Activated CD8-positive, alpha-beta memory T cell treated with anti-CD3 and anti-CD28 coated beads, Interleukin-2, amount 50 U/mL, for 1 hour (primary cell): ENCODE measurements around the gene TTC34.
"Not testable (repeated sequence)": the region's sequence is repeated elsewhere in the genome, so short reads cannot be mapped to it uniquely, and the experiment has no call there.

ENCODE experiments used
- DNase-seq: peaks from one replicate; pipeline ENCODE4 v3.0.0-alpha.2; 2020; ENCODE audit errors: extremely low read depth

Gene TTC34

DNA sequence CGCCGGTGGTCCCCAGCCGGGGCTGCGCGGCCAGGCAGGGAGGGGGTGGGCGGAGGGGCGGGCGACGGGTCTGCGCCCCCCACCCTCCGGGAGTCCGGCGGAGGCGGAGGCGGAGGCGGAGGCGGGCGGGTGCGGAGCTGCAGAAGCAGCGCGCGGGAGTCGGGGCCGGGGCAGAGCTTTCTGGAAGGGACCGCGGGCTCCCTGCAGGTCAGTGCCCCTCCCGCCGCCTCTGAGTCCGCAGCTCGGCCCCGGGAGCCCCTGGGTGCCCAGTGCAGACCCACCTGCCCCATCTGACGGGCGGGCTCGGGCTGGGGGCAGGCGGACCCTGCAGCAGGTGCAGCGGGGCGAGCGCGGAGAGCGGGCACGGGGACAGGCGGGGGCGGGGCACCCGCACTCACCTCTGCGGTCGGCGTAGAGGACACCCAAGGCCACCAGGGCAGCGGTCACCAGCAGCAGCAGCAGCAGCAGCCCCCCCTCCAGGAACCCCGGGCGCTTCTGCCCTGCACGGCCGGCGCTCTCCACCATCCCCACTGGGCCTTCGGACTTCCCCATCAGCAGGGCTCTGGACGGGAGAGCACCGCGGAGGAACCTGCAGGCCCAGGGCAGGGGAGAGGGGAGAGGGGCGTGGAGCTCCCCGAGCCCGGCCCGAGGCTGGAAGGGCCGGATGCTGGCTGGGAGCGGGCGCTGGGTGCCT lies 172.4 kb downstream of the TTC34 start:
- DNase-seq = no peak

DNA sequence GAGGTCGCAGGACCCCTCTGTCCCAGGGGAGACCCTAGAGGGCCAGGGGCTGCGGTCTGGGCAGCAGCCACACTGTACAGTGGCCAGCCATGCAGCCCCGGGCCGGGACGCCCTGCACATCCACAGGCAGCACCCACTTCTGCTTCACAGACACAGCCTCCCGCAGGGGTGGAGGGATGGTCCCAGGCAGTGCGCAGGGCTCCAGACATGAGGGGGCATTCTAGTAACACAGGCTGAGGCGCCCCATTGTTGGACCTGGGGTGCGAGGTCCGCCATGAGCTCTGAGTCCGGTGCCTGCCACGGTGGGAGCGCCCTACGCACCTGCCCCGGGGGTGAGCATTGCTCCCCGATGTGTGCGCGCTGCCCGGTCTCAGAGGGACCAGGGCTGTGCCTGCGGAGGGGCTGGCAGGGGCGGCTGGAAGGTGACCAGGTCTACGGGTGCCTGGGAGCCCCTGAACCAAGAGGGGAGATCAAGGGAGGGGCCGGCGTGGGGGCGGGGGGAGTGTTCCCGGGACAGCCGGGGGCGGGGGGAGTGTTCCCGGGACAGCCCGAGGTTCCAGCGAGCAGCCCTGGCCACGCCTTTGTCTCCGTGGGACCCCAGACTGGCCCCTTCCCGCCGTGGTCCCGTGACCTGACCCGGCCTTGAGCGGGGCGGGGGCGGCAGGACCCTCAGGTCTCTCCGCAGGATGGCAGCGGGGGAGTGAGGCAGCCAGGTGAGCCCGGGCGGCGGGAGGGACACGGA lies 173.1 kb downstream of the TTC34 start:
- DNase-seq = no peak

DNA sequence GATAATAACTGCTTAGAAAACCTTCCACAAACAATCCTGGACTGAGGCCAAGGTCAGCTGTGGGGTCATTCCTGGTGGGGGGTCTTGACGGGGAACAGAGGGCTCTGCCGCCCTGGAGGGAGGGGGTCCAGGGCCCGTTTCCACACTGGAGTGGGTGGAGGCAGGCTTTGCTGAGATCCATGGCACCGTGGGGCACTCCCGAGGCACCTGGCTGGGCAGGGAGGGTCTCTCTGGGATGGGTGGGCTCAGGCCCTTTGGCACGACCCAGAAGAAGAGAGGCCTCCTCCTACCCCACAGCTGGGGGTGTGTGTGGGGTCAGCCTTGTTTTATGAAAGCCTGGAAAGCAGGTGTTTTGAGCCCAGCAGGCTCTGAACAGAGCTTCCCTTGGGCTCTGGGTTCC lies 173.7 kb downstream of the TTC34 start:
- DNase-seq = no peak

- not testable (repeated sequence) for DNase-seq
Measured at GRCh38 chr1:2625748-2626147, 175.7 kb downstream of the TTC34 start.

- DNase-seq = no peak
Measured at GRCh38 chr1:2625311-2625710, 176.2 kb downstream of the TTC34 start.

DNA sequence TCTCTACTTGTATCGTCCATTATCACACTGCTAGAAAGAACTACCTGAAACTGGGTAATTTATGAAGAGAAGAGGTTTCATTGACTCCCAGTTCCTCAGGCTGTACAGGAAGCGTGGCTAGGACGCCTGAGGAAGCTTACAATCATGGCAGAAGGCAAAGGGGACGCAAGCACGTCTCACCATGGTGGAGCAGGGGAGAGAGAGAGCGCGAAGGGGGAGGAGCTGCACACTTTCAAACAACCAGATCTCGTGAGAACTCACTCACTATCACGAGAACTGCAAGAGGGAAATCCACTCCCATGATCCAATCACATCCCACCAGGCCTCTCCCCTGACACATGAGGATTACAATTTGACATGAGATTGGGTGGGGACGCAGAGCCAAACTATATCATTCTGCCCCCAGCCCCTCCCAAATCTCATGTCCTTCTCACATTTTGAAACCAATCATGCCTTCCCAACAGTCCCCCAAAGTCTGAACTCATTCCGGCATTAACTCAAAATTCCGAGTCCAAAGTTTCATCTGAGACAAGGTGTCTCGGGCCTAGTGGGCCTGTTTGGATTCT lies 176.7 kb downstream of the TTC34 start:
- DNase-seq = no peak

DNA sequence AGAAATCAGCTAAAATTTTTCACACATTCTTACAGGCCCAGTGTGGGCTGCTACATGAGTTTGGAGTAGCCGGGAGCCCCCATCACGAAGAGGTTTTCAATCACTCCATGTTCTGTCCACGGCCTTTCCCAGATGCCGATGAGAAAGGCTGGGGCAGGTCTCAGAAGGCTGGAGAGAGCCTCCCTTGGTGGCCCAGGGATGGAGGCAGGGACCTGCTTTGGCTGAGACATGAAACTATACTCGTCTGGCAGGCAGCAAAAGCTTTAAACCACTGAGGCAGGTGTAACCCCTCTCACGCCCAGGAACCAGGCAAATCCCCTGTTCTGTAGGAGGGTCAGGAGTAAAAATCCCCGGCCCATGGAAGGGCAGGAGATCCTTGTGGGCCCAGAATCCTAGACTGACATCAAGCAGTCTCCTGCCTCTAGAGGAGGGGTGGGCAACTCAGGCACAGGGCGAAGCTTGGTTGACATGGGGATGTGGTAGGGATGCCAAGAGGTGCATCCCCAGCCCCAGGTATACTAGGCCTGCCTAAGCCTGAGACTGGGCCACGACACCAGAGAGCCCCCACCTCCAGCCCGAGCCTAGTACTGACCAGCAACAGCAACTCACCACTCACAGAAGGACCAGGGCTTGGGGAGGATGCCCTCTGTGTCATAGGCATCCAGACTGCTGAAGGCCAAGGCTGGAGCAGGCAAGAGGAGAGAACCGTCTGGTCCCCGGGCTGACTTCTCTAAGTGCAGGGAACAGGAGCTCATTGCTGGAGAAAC lies 177.7 kb downstream of the TTC34 start:
- DNase-seq = no peak

GRCh38 chr1:2617971-2618470 lies 183.5 kb downstream of the TTC34 start:
- DNase-seq = no peak

DNA sequence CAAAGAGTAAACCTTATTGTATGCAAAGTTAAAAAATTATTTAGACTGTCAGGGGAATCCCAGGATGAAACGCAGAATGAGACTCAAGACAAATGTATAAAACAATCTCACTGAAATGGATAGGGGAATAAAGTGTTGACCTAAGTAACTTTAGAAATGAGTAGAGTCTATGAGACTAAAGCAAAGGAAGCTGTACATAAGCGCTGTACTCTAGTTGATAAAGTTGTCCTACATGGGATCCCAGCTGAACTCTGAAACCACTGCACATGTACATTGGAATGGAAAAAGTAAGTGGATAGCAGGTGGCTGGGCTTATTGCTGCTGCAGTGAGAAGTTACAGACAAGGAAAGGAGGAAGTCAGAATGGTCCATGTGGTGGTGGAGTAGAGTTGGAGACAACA lies 187.3 kb downstream of the TTC34 start:
- DNase-seq = no peak

DNA sequence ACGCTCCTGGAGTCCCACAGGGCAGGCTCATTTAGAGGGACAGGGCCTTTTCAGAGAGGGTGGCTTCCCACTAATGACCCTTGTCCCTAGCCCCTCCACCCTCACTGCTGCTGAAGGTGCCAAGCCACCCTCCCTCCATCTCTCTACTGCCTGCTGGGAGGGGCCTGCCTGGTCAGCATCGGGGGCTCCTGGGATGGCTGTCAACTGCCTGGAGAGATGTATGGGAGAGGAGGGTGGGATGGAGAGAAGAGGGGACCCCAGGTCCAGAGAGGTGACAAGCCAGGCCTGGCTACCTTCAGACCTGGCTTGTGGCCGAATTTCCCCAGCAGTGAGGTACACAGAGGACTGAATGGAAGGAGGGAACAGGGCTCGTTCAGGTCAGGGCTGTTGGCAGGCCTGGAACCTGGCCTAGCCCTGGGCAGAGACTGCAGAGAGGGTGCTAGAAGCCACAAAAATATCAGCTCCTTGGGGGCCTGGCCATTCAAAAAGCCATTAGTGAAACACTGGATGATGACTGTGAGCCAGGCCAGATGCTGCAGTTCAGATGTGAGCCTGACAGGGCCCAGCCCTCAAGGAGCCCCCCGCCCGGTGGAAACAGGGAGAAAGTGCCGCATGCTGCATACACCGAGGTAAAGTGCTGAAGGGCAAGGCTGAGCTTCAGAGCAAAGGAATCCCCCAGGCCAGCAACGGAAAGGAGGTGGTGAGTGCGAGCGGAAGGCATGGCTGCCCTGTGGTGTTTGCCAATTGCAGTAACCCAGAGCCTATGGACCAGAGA lies 188.7 kb downstream of the TTC34 start:
- no peak for DNase-seq

GRCh38 chr1:2611621-2612437 lies 189.7 kb downstream of the TTC34 start:
- no peak for DNase-seq

GRCh38 chr1:2611031-2611501 lies 190.4 kb downstream of the TTC34 start:
- DNase-seq = no peak

- no peak for DNase-seq
Measured at GRCh38 chr1:2610036-2610959, 191.2 kb downstream of the TTC34 start.

- DNase-seq = no peak
Measured at GRCh38 chr1:2609319-2610035, 192.0 kb downstream of the TTC34 start.

DNA sequence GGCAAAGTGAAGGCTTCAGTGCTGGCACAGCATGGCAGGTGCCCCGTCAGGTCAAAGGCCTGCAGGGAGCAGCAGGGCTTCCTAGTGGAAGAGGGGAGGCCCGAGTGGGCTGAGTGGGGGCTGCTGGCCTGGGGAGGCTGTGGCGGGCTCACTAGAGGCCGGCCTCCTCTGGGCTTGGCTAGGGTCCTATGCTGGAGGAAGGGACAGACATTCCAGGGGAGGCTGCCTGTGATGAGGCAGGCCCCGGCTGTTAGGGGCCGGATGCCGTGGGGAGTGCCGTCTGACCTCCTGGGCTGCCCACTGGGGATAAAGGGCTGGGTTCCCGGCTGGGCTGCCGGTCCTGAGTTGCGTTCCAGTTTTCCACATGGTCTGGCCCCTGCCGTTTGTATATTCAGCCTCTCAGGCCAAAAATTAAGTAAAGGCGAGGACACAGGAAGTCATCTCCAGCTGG lies 193.8 kb downstream of the TTC34 start:
- DNase-seq = no peak

- DNase-seq = no peak
Measured at GRCh38 chr1:2606881-2607621, 194.4 kb downstream of the TTC34 start.

- no peak for DNase-seq
Measured at GRCh38 chr1:2606396-2606880, 195.1 kb downstream of the TTC34 start.
